ENCODE results near the gene SLC9A9. TPM values are rescaled to one million over a fixed set of nuclear protein-coding genes. Genes with fewer than 3 reads are reported as not detected.

Gene SLC9A9
- polyA plus RNA-seq, 1 experiment = 13.4 TPM

- H3K27ac ChIP-seq (ENCODE audit: low read depth, low read length) = no peak overlapping the region
- no peaks in the 10 kb centered on the region for H3K27me3 ChIP-seq (ENCODE audit: control insufficient read depth, insufficient read depth, low read length)
- CTCF ChIA-PET = interaction anchor here (0.6 to 1.2 kb wide), 4 partner anchors 12 to 227 kb away, joined by 3 read pairs; no protein-coding TSS in a partner anchor
- no peaks in the 10 kb centered on the region for H3K9me3 ChIP-seq (ENCODE audit: control insufficient read depth, insufficient read depth, low read length)
- H3K4me3 ChIP-seq (ENCODE audit: low read depth, low read length) = no peak overlapping the region
- TF ChIP-seq CTCF (IDR thresholded peaks at IDR 0.05; ENCODE audit: low read depth, low read length) = 0 out of 2 replicates have a peak, but pooled peaks have one; percentile 2
- DNase-seq (ENCODE audit: low read depth, low spot score) = no peak
- POLR2A ChIA-PET = no interaction called here
Measured at GRCh38 chr3:143348486-143349327, 499.6 kb downstream of the SLC9A9 start.

GRCh38 chr3:143344516-143345165, 503.6 kb downstream of the SLC9A9 start:
- H3K27me3 ChIP-seq (ENCODE audit: control insufficient read depth, insufficient read depth, low read length) = peaks cover 2% of the 10 kb centered on the region
- no peak for TF ChIP-seq CTCF (IDR thresholded peaks at IDR 0.05; ENCODE audit: low read depth, low read length)
- POLR2A ChIA-PET = no interaction called here
- no peak overlapping the region for H3K4me3 ChIP-seq (ENCODE audit: low read depth, low read length)
- H3K27ac ChIP-seq (ENCODE audit: low read depth, low read length) = no peak overlapping the region
- CTCF ChIA-PET = no interaction called here
- no peak for DNase-seq (ENCODE audit: low read depth, low spot score)
- H3K9me3 ChIP-seq (ENCODE audit: control insufficient read depth, insufficient read depth, low read length) = no peaks in the 10 kb centered on the region

DNA sequence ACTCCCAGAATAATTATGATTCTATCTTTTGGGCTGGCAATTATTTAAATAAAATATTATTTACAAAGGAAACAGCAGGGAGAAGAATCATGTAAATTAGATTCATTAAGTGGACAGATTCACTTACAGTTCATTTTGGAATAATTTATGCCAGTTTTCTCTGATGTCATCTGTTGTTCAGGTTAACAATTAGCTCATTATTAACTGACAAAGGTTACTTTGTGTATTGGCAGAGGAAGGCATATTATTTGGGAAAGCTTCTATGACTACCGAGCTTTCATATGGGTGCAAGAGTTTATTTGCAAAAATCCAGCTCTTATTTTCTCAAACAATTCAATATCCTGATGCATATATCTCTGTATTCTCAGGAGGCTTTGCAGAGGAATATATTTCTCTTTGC, 504.3 kb downstream of the SLC9A9 start:
- Histone ChIP-seq H3K27ac (ENCODE audit: low read depth, low read length) (no peak overlapping the region), H3K27me3 (ENCODE audit: control insufficient read depth, insufficient read depth, low read length) (peaks cover 2% of the 10 kb centered on the region), H3K9me3 (ENCODE audit: control insufficient read depth, insufficient read depth, low read length) (no peaks in the 10 kb centered on the region), H3K4me3 (ENCODE audit: low read depth, low read length) (no peak overlapping the region)
- no peak for DNase-seq (ENCODE audit: low read depth, low spot score)
- ChIA-PET POLR2A (no interaction called here), CTCF (no interaction called here)
- TF ChIP-seq CTCF (IDR thresholded peaks at IDR 0.05; ENCODE audit: low read depth, low read length) = no peak

DNA sequence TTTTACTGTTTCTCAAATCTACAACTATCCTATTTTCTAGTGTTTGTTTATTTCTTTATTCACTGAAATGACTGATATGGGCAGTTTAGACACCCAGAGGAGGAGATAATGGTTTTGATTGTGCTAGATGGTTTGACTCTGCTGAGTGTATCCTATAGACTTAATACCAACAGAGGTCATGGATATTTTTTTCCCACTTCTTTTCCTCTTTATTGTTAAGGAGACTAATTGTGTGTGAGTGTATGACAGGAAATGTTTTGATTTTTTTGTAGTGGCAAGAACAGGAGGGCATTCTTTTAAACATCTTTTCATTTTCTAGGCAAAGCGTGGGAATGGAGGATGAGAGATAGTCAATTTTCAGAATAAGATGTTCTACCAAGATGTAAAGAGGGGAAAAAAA, 505.2 kb downstream of the SLC9A9 start:
- POLR2A ChIA-PET = no interaction called here
- peaks cover 2% of the 10 kb centered on the region for H3K27me3 ChIP-seq (ENCODE audit: control insufficient read depth, insufficient read depth, low read length)
- CTCF ChIA-PET = no interaction called here
- no peak for TF ChIP-seq CTCF (IDR thresholded peaks at IDR 0.05; ENCODE audit: low read depth, low read length)
- H3K27ac ChIP-seq (ENCODE audit: low read depth, low read length) = no peak overlapping the region
- no peak for DNase-seq (ENCODE audit: low read depth, low spot score)
- no peak overlapping the region for H3K4me3 ChIP-seq (ENCODE audit: low read depth, low read length)
- no peaks in the 10 kb centered on the region for H3K9me3 ChIP-seq (ENCODE audit: control insufficient read depth, insufficient read depth, low read length)

DNA sequence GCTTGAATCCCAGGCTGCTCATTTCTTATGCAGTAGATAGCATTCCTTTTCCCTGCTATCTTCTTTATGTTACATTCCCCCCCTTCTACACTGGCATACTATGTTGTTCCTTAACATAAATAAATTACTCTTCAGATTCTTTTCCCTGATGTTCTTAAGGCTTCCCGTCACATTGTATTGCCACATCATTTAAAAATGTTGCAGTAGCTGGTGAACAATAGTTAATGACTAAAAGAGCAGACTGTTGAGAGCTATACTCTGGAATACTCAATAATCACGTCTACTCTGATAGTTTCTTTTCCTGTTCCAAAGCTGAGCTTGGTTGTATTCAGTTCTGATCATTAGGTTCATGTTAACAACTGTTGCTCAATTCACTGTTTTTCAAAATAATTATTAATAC, 508.8 kb downstream of the SLC9A9 start:
- Histone ChIP-seq H3K9me3 (ENCODE audit: control insufficient read depth, insufficient read depth, low read length) (no peaks in the 10 kb centered on the region), H3K4me3 (ENCODE audit: low read depth, low read length) (no peak overlapping the region), H3K27me3 (ENCODE audit: control insufficient read depth, insufficient read depth, low read length) (peaks cover 2% of the 10 kb centered on the region), H3K27ac (ENCODE audit: low read depth, low read length) (no peak overlapping the region)
- ChIA-PET CTCF (no interaction called here), POLR2A (no interaction called here)
- no peak for TF ChIP-seq CTCF (IDR thresholded peaks at IDR 0.05; ENCODE audit: low read depth, low read length)
- no peak for DNase-seq (ENCODE audit: low read depth, low spot score)

Data from AG04450 (cell line).